Activated CD4-positive, alpha-beta T cell treated with anti-CD3 and anti-CD28 coated beads, Interleukin-2, Interleukin-6, amounts not matched to agents 100 ng/mL and 50 ng/mL, durations not matched to agents 16 hours and 8 hours (primary cell): ENCODE results near the gene NTSR1.
"Not testable (repeated sequence)": the region's sequence is repeated elsewhere in the genome, so short reads cannot be mapped to it uniquely, and the experiment has no call there.

Experiments
- DNase-seq: peaks from one replicate; pipeline ENCODE4 v3.0.0-alpha.2; 2020

Gene NTSR1

DNA sequence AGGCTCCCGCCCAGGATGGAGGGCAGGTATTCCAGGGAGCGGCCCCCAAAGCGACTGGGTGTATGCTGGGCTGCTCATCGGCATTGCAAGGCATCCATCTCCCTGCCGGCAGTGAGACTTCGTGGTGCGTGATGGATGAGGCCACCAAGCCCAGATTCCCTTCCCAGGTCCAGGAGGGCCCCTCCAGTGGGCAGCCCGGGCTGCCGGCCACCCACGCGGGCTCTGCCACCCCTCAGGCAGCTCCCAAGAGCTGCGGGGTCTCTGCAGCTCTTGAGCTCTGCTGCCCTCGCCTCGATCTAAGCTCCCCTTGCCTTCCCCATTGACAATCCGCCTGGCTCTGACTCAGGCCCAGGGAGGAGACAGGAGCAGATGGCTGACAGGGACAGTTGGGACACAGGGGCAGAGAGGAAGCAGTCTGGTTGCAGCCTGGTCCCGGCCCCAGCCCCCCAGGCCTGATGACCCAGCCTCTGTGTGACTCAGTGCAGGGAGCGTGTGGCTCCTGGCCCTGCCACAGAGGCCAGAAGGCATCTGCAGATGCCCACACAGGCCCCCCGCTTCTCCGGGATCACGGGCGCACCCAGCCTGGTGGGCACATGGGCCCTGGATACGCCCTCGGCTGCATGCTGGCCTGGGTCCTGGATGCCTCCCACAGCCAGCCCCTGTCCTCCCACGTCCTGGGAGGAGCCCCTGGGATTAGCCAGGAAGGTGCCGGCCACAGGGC, 33.3 kb upstream of the NTSR1 start:
- DNase-seq: no peak

DNA sequence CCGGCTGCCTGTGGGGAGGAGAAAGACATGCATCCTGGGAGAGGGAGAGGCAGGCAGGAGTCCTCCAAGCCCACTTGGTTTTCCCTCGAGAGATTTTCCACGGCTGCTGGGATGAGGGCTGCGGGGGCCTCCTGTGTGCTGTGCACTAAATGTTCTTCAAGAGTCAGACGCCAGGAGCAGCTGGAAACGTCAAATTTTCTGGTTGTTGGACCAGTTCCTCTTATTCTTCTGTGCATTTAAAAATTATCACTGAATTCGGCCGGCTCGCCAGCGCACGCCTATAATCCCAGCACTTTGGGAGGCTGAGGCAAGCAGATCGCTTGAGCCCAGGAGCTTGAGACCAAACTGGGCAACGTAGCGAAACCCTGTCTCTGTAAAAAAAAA, 32.8 kb upstream of the NTSR1 start:
- no peak for DNase-seq

DNA sequence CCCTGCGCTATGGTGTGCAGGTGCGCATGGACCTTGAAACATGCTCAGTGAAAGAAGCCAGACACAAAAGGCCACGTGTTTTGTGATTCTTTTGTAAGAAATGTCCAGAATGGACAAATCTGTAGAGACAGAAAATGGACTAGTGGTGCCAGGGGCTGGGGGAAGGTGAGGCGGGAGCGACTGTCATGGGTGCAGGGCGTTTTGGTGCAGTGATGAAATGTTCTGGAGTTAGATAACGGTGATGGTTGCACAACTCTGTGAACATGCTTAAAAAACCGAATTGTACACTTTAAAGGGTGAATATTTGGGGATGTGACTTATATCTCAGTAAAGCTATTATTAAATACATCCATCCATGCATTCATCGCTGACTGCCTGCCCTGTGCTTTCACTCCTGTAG, 31.7 kb upstream of the NTSR1 start:
- no peak for DNase-seq

DNA sequence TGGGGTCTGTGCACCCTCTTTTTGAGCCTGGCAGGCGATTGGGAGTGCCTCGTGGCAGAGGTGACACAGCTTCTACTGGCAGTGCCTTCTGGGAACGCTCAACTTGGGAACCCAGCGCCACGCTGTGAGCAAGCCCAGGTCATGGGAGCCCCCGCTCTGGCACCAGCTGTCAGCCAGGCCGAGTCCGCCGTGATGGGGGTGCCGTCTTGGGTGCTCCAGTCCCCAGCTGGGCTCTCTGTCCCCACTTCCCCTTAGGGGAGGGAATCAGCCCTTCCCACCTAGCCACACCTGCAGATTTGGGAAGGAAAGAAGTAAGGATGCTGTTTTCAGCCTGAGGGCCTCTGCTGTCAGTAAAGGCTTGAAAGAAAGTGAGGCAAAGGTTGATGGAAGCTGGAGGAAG, 31.0 kb upstream of the NTSR1 start:
- no peak for DNase-seq

DNA sequence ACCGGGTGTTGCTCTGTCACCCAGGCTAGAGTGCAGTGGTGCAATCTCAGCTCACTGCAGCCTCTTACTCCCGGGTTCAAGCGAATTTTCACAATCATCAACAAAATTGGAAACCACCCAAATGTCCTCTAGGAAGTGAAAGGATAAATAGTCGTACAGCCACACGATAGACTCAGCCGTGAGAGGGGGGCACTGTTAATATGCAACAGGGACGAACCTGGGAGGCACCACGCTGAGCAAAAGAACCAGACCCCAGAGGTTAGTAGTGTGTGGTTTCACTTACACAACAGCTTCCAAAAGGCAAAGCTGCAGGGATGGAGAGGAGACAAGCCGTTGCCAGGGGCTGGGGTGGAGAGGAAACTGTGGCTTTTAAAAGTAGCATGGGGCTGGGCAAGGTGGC, 30.1 kb upstream of the NTSR1 start:
- DNase-seq: no peak

DNA sequence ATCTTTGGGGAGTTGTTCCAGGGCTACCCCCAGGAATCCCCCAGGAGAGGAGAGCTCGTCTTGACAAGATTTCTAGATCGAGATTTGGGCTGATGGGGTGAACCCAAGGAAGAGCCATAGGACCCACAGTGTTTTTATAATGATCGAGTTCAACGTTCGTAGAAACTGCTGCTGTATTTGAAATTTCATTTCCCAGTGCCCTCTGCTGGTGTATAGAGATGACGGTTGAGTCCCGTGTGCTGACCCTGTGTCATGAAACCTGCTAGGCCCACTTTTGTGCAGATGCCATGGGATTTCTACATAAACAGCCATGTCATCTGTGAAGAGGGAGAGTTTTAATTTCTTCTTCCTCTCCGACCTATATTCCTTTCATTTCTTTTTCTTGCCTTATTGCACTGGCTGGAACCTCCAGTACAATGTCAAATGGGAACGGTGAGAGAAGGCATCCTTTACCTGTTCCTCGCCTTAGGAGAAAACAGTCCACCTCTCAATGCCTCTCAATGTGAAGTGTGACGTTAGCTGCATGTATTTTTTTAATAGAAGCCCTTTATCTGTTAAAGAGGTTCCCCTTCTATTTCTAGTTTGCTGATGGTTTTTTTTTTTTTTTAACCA, 28.6 kb upstream of the NTSR1 start:
- no peak for DNase-seq

DNA sequence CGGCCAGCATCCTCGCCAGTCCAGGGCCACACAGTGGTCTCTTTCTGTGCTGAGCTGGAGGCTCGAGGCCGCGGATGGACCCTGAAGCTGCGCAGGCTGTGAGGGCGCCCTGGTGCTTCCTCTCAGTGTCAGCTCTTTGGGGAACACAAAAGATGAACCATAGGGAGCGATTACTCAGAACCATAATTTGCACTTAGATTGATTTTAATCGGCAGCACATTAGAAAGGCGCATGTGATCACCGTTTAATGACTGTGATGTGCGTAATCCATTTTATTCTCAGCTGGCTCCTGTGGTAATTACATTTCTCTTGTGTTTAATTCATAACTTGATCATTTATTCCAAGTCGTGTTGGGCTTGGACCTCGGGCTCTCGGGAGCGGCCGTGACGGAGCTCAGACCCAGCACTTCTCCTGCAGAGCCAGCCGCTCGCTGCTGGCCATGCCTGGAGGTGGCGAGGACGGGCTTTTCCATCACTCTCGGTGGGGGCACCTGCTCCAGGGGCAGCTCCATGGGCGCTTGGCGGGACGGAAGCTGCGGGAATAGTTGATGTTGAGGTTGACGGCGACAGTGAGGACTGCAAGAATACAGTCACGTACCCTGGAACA, 25.6 kb upstream of the NTSR1 start:
- DNase-seq: no peak

DNA sequence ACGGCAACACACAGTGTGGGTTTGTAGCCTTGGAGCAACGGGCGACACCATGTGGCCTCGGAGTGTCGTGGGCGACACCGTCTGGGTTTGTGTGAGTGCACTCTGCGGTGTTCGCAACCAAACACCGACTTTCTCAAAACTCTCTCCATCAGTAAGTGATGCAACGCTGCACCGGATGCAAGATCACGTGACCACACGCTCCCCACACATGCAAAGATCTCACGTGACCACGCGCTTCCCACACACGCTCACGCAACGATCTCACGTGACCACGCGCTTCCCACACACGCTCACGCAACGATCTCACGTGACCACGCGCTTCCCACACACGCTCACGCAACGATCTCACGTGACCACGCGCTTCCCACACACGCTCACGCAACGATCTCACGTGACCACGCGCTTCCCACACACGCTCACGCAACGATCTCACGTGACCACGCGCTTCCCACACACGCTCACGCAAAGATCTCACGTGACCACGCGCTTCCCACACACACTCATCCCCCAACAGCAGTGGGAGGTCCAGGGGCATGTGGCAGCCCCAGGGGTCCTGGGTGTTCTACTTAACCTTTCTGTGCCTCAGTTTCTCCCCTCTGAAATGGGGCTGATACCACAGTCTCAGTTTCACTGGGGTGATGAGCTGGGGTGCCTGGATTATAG, 24.8 kb upstream of the NTSR1 start:
- not testable (repeated sequence) for DNase-seq

DNA sequence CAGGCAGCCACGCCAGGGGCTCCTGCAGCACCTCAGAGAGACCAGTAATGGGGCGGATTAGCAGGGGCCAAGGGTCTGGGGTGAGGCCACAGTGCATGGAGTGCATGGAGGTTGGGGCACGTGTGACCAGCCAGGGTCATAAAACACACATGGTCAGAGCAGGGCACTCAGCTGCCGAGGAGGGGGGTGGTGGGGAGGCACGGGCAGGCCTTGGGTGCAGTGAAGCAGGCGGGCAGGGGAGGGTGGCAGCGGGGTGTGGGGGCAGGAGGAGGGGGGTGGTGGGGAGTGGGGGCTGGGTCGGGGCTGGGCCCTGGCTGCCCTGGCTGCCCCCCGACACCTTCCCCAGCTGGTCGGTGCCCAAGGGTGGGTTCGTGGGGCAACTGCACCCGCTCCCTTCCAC, 23.7 kb upstream of the NTSR1 start:
- DNase-seq: no peak

DNA sequence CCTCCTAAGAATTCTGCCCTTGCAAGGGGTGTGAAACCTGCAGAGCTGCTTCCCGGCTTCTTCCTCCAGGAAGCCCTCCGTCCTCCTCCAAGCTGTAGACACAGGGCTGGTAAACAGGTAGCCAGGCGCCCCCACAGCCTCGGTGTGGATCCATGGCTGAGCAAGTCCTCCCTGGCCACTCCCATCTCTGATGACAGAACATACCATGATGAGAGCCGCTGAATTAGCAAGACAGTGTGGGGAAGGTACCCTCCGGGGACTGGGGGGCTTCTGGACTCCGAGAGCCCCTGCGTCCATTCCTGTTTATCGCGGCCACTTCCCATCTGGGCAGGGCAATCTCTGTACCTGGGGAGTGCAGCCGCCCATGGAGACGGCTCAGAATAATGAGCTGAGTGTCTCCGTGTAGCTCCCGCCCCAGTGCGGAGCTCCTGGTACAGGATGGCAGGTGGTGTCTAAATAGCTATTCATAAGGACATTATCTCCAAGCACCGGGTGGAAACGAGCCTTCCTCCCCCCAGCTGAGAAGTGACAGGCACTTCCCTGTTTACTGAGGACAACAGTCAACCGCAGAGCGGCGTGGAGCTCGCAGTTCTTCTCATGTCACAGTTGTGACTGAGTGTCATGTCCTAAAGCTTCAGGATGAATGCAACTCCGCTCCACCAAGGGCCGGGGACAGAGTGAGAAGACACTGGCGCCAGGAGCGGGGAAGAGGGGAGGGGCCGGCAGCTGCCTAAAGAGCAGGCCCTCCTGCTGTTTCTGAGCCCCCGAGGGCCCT, 22.7 kb upstream of the NTSR1 start:
- DNase-seq: peak; percentile 10

DNA sequence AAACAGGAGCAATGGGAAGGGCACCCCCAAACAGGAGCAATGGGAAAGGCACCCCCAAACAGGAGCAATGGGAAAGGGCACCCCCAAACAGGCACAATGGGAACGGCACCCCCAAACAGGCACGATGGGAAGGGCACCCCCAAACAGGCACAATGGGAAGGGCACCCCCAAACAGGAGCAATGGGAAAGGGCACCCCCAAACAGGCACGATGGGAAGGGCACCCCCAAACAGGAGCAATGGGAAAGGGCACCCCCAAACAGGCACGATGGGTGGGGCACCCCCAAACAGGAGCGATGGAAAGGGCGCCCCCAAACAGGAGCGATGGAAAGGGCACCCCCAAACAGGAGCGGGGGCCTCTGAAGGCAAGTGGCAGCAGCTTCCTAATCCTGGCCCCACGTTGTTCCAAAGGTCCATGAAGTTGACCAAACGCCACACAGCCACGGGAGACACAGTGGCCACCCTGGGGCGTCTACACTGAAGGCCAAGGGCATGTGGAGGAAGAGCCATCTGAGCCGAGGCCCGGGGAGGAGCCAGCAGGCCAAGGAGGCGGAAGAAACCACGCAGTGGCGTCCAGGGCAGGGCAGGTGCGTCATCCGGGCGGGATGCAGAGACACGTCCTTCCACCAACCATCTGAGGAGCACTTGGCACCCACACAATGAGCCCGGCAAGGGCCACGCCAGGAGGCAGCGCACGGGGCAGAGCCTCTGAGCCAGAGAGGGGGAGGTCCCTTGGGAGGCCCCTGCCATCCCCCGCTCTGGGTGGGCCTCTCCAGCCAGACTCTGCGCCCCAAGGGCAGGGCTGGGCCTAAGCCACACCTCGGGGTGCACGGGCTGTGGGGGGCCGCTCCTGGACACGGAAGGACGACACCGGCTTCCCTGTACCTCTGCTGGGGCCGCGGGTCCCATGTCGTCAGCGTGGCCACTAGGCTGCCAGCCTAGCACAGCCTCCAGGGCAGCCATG, 21.5 kb upstream of the NTSR1 start:
- no peak for DNase-seq

DNA sequence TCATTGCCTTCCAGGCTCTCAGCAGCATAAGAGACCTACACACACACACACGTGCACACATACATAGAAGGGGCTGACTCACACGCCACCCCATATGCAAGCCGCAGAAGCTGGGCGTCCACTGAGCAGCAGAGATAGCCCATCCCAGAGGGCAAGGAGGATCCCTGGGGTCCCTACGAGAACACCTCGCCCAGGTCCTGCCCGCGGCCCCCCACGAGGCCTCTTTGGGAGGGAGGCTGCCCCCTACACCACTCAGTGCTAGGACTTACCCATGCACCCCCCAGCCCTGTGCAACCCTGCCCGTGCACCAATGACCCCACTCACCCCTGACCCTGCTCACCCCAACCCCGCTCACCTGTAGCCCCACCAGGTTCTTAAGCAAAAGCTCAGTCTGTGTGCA, 20.6 kb upstream of the NTSR1 start:
- DNase-seq: no peak

DNA sequence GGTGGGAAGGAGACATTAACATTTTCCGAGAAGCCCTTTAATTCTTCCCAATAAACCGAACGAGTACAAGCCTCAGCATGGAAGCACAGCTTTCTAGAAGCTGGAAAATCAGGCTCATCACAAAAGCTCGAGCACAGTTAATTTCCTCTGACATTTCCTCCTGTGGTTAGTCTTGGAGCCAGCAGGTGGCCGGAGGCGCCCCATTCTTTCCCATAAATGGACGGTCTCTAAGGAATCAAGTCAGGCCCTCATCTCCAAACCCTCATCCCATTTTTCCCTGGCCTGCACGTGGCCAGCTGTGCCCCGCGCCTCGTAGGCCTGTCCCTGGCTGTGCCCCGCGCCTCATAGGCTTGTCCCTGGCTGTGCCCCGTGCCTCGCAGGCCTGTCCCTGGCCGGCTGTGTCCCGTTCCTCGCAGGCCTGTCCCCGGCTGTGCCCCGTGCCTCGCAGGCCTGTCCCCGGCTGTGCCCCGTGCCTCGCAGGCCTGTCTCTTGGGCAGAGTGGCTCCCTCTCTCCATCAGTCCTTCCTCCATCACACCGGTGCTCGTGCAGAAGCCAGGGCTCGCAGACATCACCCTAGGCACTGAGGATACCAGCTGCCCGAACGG, 19.7 kb upstream of the NTSR1 start:
- DNase-seq: no peak

DNA sequence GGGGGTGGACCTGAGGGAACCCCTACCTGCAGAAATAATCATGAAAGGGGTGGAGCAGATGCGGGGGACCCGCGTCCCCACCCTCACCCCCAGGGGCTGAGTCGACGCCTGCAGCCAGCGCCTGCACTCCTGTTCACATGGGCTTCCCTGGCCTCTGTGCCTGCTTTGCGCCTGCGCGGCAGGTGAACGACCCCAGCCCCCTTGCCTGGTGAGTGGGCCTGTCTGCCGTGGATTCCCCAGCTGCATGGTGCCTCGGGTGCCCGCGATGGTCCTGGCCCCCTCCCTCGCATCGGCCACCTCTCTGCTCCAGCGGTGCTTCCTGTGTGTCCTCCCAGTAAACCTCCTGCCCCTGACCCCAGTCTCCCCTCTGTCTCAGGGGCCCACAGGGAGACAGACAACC, 18.8 kb upstream of the NTSR1 start:
- no peak for DNase-seq

DNA sequence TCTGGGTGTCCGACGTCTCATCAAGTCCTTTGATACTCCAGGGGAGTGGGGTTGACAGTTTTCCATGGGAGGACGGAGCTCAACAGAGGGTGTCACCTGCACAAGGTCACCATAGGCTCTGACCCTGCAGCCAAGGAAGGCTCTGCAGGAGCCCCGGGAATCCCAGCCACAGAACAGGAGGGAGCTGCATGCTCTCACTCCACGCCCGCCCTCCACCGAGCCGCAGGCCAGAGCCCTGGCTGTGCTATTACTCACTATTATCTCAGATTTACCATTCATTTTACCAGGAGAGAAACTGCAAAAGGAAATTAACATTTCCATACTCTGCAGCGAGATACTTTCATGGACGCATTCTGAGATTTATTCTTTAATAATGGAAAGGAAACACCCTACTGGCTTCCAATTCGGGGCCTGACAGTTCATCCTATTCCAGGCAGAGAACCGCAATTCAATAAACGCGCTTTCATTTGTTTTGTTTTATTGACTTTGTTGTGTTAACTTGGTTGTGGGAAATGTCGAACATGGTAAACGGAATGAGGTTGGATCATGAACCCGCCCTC, 18.3 kb upstream of the NTSR1 start:
- DNase-seq: no peak

DNA sequence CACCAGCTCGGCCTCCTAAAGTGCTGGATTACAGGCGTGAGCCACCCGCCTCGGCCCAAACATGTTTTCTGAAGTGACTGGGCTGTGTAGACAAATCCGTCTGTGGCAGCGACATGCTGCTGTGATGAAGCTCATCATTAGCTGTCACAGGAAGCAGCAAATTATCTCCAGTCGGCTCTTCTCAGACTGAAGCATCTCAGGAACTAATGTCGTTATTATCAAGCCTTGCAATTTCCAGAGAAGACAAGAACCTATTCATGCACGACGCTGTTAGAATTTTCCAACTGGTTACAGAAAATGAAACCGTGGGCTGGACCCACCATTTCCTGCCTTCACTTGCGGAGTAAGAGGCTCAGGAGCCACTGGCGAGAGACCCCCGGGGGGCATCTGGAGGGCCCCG, 17.1 kb upstream of the NTSR1 start:
- DNase-seq: no peak

DNA sequence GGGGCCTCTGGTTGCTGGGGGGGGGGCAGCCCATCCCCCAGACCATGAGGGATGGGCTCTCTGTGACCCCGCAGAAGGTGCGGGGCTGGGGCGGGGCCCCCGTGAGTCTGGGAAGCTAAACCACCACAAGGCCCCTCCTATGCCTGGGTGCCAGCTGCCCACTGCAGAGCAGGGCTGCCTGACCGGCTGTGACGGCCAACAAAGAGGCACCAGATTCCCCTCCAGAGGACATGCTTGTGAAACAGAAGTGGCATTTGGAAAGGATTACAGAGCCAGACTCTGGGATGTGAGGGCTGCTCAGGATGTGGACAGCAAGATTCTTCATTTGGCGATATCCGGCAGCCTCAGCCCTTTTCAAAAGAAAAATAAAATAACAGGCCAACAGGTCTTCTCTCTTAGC, 16.5 kb upstream of the NTSR1 start:
- no peak for DNase-seq

DNA sequence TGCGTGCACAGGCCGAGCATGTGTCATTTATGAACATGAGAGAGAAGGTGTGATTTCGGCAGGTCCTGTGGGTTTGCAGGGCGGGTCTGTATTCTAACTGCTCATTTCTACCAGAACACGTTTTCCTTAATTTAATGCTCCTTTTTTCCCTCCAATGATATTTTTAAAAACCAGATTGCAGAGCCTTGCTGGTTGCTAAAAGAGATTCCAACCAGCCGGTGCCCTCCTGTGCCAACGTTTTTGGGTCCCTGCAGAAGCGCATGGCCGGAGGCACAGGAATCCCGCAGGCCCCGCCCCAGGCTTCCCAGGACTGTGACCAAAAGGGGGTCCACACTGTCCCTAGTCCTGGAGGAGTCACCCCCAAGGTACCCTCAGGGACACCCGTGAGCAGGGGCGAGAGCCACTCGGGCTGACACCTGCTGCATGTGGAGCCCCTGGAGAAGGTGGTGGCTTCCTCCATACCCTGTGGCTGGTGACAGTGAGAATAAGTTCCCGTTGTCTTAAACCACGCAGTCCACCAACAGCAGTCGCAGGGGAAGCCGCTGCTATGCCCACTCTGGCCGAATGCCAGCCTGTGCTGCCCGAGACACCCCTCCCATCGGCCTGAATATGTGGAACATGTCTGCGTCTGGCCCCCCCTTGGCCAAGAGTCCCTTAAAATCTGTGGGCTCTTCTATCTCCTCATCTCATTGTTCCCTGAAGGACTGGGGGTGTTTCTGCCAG, 15.7 kb upstream of the NTSR1 start:
- DNase-seq: no peak

DNA sequence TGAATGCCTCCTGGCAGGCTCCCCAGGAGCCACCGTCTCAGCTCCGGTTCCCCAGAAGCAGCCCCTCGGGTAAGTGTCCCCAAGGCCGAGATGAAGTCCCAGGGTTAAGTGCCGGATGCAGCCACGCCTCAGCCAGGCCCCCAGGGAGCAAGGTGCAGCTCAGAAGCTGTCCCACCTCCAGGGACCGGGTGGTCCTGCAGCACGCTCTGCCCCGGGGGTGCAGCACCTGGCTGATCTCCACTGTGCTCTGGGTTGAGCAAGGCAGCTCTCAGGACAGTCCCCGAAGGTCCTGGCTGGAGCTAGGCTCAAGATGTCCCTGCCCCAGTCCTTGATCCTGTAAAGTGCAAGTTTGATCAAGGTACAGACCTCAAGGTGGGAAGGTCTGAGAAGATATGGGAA, 15.1 kb upstream of the NTSR1 start:
- no peak for DNase-seq

DNA sequence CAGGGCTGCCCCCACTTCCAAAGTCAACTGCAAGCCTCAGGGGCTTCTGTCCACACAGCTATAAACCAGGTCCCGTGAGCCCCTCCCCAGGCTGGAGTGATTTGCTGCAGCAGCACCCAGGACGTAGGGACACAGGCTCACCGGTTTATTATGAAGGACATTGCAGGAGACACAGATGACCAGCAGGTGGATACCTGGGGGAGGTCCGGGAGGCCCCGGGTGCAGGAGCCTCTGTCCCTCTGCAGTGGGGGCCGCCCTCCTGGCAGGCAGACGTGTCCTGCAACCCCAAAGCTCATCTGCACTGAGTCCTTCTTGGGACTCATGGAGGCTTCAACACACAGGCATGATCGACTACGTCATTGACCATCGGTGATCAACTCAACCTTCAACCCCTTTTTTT, 14.5 kb upstream of the NTSR1 start:
- no peak for DNase-seq

DNA sequence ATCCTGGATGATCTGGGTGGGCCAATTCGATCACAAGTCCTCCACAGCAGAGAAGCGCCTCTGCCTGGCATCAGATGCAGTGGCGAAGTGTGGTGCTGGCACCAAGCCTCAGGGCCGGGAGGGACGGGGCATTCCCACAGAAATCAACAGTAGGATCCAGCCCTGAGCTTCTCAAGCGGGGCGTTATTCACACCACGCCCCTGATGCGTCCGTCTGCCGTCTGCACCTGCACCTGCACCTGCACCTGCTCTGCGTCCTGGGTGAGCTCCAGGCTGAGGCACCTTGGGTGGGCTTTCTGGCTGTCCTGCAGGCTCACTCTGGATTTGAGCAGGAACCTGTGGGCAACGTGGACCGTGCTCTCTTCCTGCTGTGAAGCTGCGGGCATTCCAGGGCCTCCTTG, 13.8 kb upstream of the NTSR1 start:
- DNase-seq: no peak
